Upper lobe of right lung (tissue), 1 donor: ENCODE data around the gene OR10G4. TPM values are rescaled to one million over a fixed set of nuclear protein-coding genes. Genes with fewer than 3 reads are reported as not detected.

Experiments
- ATAC-seq: fragments of 200-7000 bp; cut with Tn5 transposase; one replicate; pipeline ENCODE4 v1.9.1; 2020; ENCODE audit warnings: mild to moderate bottlenecking, moderate library complexity
- DNase-seq: peaks from one replicate; pipeline ENCODE4 v3.0.0-alpha.2; 2020
- H3K27ac ChIP-seq: fragments of 200-600 bp; one replicate; pipeline ENCODE4 v1.8.0; 2022
- H3K27me3 ChIP-seq: fragments of 200-600 bp; one replicate; pipeline ENCODE4 v1.8.0; 2022; ENCODE audit warnings: mild to moderate bottlenecking
- H3K36me3 ChIP-seq: fragments of 200-600 bp; one replicate; pipeline ENCODE4 v1.8.0; 2022
- H3K4me1 ChIP-seq: fragments of 200-600 bp; one replicate; pipeline ENCODE4 v1.8.0; 2022
- H3K4me3 ChIP-seq: fragments of 200-600 bp; one replicate; pipeline ENCODE4 v1.8.0; 2022; ENCODE audit warnings: mild to moderate bottlenecking
- H3K9me3 ChIP-seq: fragments of 200-600 bp; one replicate; pipeline ENCODE4 v1.8.0; 2022
- intact Hi-C: fragments of 100-400 bp; cut with DNase I; formaldehyde crosslinking; loops from one replicate; pipeline ENCODE4 v1.11.0; 2022
- long read RNA-seq: library from polyadenylated mRNA; unstranded; transcript quantifications from one replicate; pipeline ENCODE4 v2.0.0, GENCODE V29; 2021
- total RNA-seq: library from RNA; stranded (reverse); fragmentation: NEBNext Ultra II Directional; extraction: Animal tissue kit (Norgen Biotek cat#: 25700); gene quantifications from one replicate; pipeline ENCODE4 v1.2.1, GENCODE V29; 2021
- TF ChIP-seq, protein P1 (sequence below): fragments of 200-600 bp; IDR thresholded peaks from one replicate; pipeline ENCODE4 v1.8.0; 2022; ENCODE audit warnings: antibody characterized with exemption
- donor health status: DM: no; HTN: yes; CAD: no; lungs with severe emphysema.

The OR10G4 gene, protein sequence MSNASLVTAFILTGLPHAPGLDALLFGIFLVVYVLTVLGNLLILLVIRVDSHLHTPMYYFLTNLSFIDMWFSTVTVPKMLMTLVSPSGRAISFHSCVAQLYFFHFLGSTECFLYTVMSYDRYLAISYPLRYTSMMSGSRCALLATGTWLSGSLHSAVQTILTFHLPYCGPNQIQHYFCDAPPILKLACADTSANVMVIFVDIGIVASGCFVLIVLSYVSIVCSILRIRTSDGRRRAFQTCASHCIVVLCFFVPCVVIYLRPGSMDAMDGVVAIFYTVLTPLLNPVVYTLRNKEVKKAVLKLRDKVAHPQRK
- total RNA-seq = not detected
- long read RNA-seq = 0 reads

DNA sequence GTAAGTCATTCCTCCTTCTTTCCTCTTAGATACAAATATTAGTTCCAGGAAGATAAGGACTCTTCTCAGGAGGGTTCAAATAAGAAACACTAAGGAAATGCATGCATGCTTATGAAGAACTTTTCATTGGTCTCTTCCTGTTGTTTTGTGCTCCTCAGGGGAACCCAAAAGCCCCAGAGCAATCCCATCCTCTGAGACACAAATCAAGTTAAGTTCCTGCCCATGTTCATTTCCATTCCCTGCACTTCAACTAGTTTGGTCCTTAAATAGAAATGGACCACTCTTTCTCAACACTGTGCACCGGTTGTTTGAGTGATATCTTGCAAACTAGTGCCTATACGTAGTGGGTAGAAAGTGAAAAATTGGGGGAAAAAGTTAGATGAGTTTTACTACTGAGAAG lies at the start of gene OR10G4:
OR10G4 (plus strand) TSS at position 301 of the 400 bp plus-strand sequence. CDS start 2,578 bp downstream, outside the sequence.
- DNase-seq = no peak
- ATAC-seq = no peak
- Histone ChIP-seq H3K4me1 (no peaks in the 10 kb centered on the region), H3K4me3 (no peak within 1 kb of the TSS), H3K27ac (no peak within 1 kb of the TSS), H3K27me3 (no peaks in the 10 kb centered on the region), H3K36me3 (no peaks in the 10 kb centered on the region), H3K9me3 (no peaks in the 10 kb centered on the region)
- intact Hi-C loops = no loop called here
- TF ChIP-seq, protein P1, sequence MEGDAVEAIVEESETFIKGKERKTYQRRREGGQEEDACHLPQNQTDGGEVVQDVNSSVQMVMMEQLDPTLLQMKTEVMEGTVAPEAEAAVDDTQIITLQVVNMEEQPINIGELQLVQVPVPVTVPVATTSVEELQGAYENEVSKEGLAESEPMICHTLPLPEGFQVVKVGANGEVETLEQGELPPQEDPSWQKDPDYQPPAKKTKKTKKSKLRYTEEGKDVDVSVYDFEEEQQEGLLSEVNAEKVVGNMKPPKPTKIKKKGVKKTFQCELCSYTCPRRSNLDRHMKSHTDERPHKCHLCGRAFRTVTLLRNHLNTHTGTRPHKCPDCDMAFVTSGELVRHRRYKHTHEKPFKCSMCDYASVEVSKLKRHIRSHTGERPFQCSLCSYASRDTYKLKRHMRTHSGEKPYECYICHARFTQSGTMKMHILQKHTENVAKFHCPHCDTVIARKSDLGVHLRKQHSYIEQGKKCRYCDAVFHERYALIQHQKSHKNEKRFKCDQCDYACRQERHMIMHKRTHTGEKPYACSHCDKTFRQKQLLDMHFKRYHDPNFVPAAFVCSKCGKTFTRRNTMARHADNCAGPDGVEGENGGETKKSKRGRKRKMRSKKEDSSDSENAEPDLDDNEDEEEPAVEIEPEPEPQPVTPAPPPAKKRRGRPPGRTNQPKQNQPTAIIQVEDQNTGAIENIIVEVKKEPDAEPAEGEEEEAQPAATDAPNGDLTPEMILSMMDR = no peak

DNA sequence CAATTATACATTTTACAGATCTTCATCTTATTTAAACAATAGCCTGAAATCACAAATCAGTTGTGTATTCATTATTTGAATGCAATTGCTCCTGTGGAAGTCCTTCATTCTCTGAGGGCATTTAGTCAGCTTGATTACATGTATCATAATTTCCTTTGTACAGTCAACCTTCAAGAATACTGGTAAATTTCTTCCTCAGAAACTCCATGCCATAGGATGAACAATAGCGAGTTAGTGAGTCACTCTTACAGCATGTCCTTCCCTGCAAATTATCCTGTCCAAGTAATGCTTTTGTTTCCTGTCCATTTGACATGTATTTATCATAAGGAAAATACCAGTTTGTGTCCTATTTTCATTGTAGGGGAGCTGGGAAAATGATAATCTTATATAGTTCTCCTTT lies 39.0 kb upstream of the OR10G4 start:
- H3K27me3 ChIP-seq = no peaks in the 10 kb centered on the region
- H3K9me3 ChIP-seq = no peaks in the 10 kb centered on the region
- no peaks in the 10 kb centered on the region for H3K4me1 ChIP-seq
- TF ChIP-seq, protein P1 = no peak
- no peaks in the 10 kb centered on the region for H3K36me3 ChIP-seq
- H3K27ac ChIP-seq = no peak overlapping the region
- intact Hi-C loops = no loop called here
- ATAC-seq = no peak
- no peak overlapping the region for H3K4me3 ChIP-seq
- DNase-seq = no peak

DNA sequence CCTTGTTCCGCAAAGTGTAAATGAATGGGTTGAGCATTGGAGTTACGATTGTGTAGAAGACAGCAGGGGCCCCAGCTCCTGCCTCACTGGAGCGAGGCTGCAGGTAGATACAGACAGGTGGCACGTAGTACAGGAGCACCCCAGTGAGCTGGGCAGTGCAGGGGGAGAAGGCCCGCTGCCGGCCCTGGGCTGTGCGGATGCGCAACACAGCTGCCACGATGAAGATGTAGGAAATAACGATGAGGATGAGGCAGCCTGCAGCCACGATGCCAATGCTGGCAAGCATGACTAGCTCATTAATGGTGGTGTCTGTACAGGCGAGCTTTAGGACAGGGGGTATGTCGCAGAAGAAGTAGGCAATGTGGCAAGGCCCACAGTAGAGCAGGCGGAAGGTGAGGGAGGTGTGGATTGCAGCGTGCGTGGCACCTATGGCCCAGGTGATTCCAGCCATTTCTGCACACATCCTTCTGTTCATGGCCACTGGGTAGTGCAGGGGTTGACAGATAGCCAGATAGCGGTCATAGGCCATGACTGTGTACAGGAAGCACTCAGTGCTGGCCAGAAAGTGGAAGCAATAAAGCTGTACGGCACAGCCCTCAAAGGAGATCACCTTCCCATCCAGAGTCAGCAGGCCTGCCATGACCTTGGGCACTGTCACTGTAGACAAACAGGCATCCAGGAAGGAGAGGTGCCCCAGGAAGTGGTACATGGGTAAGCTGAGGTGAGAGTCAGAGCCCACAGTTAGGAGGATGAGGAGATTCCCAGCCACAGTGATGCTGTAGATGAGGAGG lies 35.8 kb upstream of the OR10G4 start:
- no peaks in the 10 kb centered on the region for H3K9me3 ChIP-seq
- H3K36me3 ChIP-seq = no peaks in the 10 kb centered on the region
- no peak overlapping the region for H3K4me3 ChIP-seq
- TF ChIP-seq, protein P1 = no peak
- no peak overlapping the region for H3K27ac ChIP-seq
- H3K4me1 ChIP-seq = no peaks in the 10 kb centered on the region
- DNase-seq (no peak), ATAC-seq (peak; percentile 26)
- intact Hi-C loops = no loop called here
- H3K27me3 ChIP-seq = no peaks in the 10 kb centered on the region

DNA sequence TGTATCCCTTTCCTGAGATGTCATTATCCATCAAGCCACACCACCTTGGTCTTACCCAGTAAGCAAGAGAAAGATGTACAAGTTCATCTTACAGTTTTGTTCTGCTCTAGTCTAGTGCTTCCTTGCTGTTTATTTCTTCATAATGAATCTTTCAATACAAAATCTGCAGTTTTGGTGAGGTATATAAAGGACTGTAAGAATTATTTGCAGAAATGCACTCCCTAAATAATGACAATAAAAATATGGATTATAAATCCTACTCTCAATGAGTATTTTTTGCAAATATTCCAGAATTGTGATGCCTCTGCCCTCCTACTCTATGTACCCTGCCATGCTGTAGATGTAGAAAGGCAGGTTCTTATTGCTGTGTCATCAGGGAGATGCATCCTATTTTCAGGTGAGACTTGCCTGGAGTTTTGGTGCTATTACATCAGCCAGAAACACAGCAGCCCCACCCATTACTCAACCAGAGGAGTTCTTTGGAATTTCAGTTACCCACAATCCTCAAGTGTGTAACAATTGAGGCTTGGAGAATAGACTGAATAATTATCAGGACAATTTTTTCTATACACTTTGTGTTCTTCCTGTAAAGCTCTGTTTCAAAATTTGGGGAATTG lies 35.0 kb upstream of the OR10G4 start, which contains the start of gene OR10S1:
OR10S1 (minus strand) TSS at position 51 of the 617 bp plus-strand sequence. CDS start 117 bp downstream, outside the sequence.
- Histone ChIP-seq H3K27ac (no peak within 1 kb of the TSS), H3K4me1 (no peaks in the 10 kb centered on the region), H3K4me3 (no peak within 1 kb of the TSS), H3K9me3 (no peaks in the 10 kb centered on the region), H3K27me3 (no peaks in the 10 kb centered on the region), H3K36me3 (no peaks in the 10 kb centered on the region)
- DNase-seq (no peak), ATAC-seq (no peak)
- TF ChIP-seq, protein P1 = no peak
- intact Hi-C loops = no loop called here

DNA sequence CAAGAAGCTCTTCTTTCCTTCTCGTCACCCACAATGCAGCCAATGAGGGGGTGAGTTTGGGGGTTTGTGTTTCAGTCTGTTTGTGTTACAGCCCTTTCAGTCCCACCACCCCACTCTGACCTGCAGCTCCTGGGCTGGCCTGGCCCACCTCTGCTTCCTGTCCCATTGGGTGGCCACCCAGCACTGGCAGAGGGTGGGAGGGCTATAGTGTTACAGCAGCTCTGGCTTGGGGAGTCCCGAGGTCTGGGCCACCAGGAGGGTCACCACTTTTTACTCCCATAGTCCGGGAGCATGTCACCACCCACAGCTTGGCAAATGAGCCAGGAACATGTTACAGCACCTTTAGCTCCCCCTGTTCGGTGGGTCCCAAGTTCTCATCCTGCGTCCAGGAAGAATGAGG lies 33.5 kb upstream of the OR10G4 start:
- no peaks in the 10 kb centered on the region for H3K36me3 ChIP-seq
- no peak overlapping the region for H3K4me3 ChIP-seq
- H3K27me3 ChIP-seq = no peaks in the 10 kb centered on the region
- H3K27ac ChIP-seq = no peak overlapping the region
- intact Hi-C loops = no loop called here
- DNase-seq (no peak), ATAC-seq (peak; percentile 17)
- TF ChIP-seq, protein P1 = no peak
- H3K9me3 ChIP-seq = no peaks in the 10 kb centered on the region
- no peaks in the 10 kb centered on the region for H3K4me1 ChIP-seq
